ENCODE data around the gene DNAJB1.

DNAJB1 gene

GRCh38 chr19:14495672-14496028, 22.5 kb downstream of the DNAJB1 start:
- DNase-seq = no peak

DNA sequence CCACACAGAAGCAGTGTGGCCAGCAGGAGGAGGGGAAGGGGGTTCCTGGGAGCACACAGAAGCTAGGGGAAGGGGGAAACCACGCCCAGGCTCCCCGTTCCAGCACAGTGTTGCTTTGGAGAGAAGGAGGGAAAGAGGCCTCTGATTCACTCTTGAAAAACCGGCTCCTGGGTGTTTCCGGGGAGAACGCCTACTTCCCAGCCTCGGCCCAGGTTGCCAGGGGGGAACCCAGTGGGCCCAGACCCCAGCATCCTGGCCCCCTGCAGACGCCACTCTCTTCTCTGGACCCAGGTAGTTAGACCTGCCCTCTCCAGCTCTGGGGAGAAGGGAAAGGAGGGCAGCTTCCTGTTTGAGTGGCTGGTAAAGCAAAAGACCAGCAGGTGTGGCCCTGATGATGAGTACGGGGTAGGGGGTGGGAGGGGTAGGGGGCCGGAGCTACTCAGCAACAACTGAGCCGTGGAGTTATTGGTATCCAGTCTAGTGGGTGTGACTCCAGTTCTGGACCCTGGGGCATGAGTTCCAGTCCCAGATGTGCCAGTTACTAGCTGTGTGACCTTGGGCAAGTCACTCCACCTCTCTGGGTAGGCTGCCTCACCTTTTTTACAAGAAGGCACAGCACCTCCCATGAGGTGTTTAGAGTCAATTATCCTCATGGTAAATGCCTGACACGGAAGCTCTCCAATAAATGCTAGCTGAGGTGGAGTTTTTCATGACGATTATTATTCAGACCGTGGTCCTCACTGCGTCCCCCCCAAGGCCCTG, 23.1 kb downstream of the DNAJB1 start:
- DNase-seq = no peak

- no peak for DNase-seq
Measured at GRCh38 chr19:14494411-14494810, 23.8 kb downstream of the DNAJB1 start.

DNA sequence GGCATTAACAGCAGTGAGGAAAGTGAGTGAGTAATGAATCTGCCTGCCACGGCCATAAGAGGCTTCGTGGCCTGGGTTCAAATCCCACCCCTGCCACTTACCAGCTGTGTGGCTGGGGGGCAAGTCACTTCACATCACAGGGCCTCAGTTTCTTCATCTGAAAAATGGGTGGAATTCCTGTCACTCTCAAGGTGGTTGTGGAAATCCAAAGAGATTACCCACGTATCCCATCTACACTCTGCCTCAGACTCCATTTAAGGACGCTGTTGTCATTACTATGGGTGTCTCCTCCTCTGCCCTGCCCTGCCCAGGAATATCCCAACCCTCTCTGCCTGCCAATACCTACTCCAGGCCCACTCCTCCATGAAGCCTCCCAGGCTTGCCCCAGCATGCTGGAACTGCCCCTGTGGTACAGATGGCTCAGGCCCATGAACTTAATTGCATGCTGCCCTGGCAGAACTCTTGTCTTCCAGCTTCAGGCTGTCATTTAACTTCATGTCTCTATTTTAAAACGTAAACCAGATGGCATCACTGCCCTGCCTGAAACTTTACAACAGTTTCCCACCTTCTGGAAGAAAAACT, 25.4 kb downstream of the DNAJB1 start:
- no peak for DNase-seq

GRCh38 chr19:14487370-14488125, 30.6 kb downstream of the DNAJB1 start:
- DNase-seq = no peak

DNA sequence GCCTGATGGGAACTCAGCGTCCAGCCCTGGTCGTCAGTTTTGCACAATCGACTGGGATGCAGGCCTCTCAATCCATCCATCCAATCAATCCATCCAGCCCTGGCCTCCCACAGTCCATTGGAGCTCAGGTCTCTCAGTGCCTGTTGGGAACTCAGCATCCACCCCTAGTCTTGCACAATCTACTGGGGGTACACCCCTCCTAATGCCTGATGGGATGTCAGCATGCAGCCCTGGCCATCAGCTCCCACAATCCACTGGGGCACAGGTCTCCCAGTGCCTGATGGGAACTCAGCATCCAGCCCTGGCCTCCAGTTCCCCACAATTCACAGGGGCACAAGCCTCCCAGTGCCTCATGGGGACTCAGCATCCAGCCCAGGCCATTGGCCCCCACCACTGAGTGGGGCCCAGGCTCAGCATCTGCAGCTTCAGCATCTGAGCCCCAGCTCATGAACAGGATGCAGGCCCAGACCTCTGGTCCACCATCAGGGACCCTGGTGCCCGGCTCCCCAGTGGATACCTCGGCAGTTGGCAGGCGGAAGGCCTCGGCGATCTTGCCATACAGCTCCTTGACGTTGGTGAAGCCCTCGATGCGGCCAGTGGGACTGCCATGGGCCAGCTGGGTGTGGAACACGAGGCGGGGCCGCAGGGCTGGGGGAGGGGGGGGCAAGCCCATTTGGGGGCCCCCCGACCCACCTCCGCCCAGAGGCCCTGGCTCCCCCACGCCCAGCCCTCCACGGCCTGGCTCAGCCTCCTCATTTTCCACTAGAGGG, 35.8 kb downstream of the DNAJB1 start:
- DNase-seq = no peak

GRCh38 chr19:14480700-14481079, 37.5 kb downstream of the DNAJB1 start:
- no peak for DNase-seq

- DNase-seq = peak; percentile 64 to 75
Measured at GRCh38 chr19:14479975-14480699, 38.1 kb downstream of the DNAJB1 start.

- DNase-seq = no peak
Measured at GRCh38 chr19:14479309-14479974, 38.8 kb downstream of the DNAJB1 start.

DNA sequence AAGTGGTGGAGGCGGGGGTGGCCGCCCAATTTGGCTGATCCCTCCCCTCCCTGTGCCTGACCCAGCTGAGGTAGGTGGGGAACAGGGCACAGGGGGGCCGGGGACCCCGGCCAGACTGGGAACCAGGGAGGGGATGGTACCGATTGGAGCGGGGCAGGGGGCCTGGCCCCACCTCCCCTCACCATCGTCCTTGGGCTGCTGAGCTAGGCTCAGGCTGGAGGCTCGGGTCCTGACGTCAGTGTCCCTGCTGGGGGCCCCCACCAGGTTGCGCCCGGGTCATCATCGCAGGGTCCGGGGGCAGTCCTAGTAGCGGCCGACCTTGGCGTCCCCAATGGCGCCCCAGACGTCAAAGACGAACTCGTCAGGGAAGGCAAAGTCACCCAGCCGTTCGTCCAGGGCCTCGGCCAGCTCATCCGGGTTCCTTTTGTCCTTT, 40.1 kb downstream of the DNAJB1 start:
- DNase-seq = no peak

DNA sequence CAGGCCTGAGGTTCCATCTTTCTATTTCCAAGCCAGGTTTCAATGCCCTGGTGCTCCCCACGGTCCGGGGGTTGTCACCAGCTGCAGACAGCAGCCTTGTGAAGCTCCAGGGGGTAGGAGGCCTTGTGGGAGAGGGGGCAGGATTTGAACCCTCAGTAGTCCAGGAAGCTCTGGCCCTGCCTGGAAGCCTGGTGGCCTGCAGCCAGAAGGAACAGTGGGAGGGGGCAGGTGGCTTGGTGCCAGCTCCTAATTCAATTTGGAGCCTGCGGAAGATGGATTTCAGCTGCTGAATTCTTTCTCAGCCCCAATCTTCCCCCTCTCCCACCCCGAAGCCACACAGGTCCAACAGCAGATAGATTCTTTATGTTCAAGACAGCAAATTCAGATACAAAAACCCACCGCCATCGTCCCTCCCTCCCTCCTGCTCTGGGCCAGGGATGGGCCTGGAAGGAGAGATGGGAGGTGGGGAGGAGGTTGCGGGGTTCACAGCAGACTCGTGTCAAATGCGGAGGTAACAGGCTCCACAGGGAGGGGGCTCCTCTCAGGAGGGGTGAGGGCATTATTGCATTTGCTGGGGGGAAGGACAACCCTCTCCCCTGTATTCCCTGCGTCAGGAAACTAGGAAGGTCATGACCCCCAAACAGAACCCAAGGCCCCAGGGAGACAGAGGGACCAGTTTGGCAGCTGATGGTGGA, 40.6 kb downstream of the DNAJB1 start:
- DNase-seq = no peak

DNA sequence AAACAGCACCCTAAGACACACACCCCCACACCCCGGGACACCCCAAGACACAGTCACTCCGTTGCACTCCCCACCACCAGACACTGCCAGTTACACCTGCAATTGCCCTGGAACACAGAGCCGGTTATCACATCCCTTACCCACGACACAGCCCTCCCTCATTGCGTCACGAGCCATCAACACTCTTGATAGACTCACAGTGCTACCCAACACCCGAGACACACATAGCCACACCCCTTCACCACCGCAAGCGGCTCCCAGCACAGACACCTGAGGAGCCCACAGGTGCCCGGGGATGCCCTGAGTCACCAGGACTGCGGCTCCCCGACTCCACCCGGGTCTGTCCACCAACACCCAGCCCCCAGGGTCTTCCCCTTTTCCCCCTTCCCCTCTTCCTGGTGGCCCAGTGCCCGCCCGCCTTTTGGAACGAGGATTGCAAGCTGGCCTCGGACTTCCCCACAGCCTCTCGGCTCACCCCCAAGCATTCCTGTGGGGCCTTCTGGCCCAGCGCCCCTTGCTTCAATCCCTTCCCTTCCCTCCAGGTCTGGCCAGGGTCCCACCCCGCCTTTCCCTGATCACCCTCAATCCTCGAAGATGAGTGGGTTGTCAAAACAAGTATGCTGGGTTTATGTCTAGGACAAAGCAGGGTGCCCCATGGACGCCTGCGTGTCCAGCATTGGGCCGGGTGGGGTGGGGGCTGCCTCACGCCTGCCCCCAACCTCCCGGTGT, 41.4 kb downstream of the DNAJB1 start:
- DNase-seq = peak; percentile 74 to 76

- DNase-seq = no peak
Measured at GRCh38 chr19:14476327-14476672, 41.9 kb downstream of the DNAJB1 start.

DNA sequence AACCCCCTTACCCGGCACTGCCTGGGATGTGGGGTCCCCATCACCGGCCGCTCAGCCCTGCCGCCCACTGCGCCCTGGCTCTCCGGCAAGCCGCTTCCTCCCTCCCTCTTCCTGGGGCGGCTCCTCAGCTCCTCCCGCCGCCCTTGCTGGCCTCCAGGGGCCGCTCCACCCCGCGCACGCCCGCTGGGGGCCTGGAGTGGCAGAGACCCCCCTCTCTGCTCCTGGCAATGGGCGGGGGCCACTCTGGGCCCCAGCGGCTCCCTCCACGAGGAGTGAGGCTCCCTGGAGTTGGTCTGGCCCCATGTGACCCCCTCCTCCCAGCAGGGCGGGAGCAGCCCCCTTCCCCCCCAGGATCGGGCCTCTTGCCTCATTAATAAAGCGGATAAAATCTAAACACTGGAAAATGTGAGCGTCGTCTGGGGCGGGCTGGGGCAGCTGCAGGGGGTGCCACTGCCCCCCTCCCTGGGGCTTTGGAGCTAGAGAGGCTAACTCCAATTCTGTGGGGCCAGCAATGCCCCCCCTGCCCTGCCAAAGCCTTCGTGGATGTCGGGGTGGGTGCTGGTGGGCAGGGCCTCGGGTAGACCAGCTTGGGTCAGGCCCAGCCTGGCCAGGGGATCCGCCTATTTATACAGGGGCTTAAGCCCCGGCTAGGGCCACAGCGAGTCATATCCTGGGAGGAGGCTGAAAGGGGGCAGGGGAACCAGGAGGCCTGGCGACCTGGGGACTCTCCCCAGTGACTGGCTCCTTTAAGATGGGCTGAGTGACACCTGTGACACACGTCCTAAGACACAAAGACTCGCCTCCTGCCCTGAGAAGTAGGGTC, 42.7 kb downstream of the DNAJB1 start, which contains the start of gene PTGER1:
TSS of gene PTGER1 (minus strand) at position 104 of the 823 bp plus-strand sequence. CDS start 1,034 bp downstream, outside the sequence.
- DNase-seq = peak in 1 of 2 donors; percentile 25

DNA sequence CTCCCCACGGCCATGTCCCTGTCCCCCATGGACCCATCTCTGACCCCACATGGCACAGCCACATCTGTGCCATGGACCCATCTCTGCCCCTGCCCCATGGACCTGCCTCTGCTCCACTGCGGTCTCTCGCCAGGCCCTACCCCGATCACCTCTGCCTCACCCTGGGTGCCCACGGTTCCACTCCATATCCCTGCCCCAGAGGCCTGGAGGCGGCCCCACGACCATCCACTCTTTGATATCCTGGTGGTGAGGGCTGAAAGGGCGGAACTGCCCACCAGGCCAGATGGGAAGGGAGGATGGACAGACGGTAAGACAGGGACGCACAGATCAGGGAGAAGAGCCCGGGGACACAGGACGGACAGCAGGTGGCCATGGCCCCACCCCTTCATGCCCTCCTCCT, 43.4 kb downstream of the DNAJB1 start:
- DNase-seq = no peak

GRCh38 chr19:14473978-14474578, 44.1 kb downstream of the DNAJB1 start:
- no peak for DNase-seq

- DNase-seq = no peak
Measured at GRCh38 chr19:14473073-14473977, 44.9 kb downstream of the DNAJB1 start.
